Stimulated activated CD8-positive, alpha-beta memory T cell treated with anti-CD3 and anti-CD28 coated beads, Interleukin-2, amount 100 ng/mL, for 48 hours (primary cell): ENCODE data around the gene DAZAP1.
"Not testable (repeated sequence)": the region's sequence is repeated elsewhere in the genome, so short reads cannot be mapped to it uniquely, and the experiment has no call there.

Source experiments
- DNase-seq, 2 donors: peaks; one replicate each; pipeline ENCODE4 v3.0.0-alpha.2; 2020; ENCODE audit warnings: low read depth in 2 of 2

DAZAP1 gene

DNA sequence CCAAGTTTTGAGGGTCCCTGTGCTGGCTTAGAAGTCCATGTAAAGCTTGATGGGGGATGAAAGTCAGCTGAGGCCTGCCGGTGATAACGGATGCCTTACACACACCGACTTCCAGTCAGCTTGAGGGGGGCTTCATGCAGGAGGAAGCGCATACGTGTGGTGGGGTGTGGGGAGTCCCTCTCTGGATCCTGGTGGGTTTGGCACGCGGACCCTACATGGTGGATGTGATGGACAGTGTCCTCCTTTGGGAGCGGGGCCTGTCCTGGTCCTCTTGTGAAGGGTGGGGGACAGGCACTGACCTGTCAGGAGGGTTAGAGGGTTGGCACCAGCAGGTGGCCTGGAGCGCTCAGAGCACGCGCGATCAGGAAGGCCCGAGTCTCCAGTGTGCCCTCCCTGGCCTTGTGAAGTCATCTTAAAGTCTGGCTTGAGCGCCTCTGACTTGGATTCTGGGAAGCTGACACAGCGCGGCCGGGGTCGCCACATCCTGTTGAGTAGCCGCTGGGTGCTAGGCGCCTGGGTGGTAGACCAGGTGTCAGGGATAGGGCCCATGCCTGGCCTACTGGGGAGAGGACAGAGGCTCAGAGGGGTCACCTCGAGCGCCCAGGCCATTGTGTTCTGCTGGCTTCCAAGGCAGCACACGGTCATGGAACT, 2.9 kb downstream of the DAZAP1 start:
- DNase-seq = no peak

DNA sequence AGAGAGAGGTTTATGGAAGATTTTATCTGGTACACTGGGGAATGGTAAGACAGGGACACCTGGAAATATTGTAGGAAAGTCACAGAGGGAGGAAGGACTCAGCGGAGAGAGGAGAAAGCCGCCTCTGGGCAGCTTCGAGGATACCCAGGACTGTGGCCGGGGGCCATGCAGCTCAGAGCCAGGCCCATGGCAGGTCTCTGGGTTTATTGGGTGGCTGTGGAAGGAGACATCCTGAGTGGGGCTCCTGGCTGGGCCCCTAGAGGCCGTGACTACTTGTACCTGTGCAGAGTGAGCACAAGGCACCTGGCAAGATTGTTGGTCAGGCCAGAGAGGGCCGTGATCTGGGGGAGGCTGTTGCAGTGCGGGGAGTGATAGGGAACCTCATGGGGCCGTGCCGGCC, 3.4 kb downstream of the DAZAP1 start:
- no peak for DNase-seq

DNA sequence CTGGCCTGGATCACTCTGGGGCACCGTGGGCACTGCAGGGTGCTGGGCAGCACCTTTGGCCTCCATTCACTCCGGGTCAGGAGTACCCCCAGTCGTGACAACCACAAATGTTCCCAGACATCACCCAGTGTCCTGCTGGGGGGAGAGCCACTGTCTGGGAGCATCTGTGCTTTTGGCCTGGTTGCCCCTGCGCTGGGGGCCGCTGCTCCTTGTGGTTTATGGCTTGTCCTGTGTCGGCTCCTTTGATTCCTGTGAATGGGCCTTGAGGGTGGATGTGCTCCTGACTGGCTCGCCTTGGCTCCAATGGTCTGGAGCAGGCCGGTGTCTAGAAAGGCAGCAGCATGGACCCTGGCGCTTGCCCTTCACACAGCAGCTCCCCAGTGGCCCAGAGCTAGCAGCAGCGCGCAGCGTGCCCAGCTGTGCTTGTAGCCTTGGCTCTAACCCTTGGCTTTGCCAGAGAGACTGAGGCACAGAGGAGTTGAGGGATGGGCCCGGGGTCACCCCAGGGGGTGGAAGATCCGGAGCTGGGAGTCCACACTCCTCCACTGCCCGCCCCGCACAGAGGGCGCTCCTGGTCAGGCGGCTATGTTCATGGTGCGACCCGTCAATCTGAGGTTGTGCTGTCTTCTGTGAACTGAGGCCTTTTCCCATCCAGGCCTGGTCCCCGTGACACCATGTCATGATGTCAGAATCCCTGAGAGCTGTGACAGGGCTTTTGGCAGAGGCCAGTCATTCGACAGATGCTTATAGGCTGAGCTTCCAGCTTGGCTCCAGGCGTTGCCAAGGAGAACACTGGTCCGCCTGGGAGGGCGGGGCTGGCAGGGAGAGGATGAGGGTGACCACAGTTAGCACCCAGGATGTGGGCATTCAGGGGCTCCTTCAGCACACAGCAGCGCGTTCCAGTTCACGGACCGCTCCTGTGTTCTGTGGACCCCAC, 4.1 kb downstream of the DAZAP1 start:
- no peak for DNase-seq

DNA sequence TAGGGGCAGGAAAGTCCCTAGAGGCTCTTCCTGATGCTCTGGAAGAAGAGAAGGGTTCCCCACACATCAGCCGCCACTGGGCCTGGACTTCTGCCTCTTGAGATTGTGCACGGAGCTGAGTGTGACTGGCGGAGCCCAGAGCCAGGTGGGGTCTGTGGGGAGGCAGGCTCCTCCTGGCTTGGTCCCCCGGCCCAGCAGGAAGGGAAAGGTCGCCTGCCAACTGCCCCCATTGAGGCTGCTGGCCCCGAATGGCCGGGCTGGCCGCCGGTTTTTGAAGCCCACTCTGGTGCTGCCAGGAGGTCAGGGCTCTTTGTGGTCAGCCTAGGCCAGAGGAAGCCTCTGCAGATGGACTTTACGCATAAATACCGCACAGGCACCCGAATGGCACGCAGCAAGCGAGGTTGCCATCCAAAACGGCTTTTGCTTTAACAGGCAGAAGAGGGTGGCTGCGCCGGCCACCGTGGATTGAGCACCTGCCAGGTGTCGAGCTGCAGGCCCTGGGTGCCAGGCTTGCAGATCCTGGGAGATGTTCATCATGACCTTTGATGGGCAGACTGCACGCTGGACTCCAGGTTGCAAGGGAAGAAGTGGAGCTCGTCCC, 5.0 kb downstream of the DAZAP1 start:
- no peak for DNase-seq

- no peak for DNase-seq
Measured at GRCh38 chr19:1412995-1413800, 5.8 kb downstream of the DAZAP1 start.

DNA sequence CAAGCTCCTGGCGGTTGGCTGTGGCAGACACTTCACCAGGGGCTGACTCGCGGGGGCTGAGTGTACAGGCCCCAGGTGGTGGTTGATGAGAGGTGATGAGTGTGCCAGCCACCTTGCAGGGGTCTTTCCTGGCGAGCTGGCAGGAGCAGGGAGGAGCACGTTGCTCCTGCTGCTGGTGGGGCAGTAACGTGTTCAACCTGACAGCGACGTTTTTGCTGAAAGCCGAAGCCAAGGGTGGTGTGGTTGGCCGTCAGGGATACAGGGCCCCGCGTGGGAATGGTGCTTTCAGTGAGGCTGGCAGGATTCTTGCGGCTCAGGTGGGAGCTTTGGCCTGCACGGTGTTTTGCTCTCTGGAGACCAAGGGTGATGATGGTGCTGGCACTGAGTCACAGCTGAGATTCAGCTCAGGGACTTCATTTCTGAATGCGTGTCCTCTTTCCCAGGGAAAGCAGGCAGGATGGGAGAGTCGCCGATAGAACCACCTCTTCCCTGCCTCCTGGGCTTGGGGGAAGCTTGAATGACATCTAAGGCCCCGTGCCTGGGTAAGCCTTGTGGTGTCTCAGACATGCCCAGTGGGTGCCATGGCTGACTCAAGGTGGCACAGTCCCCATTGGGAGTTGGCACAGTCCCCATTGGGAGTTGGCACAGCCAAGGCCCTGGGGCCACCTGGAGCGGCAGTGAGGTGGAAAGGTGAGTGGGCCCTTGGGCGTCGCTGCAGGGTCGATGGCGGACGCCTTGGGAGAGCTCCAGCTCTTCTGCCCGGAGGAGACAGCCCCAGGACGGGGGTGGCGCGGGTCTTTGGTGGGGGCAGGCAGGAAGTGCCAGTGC, 8.8 kb downstream of the DAZAP1 start:
- no peak for DNase-seq

DNA sequence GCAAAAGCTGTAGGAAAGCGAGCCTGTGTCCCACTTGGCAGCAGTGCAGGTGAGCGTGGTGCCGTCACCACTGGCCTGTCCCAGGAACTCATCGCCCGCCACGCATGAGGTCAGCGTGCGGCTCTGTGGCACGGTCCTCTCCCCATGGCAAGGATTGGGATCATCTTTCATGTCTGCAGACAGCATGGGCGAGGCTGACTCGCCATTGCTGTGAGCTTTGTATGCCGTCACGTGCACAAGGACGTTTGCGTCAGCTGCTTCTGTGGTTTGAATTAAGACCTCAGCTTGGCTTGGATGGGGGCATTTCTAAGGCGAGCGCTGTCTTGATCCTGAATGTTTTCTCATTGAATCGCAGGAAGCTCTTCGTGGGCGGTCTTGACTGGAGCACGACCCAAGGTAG, 9.8 kb downstream of the DAZAP1 start:
- no peak for DNase-seq

- DNase-seq = no peak
Measured at GRCh38 chr19:1417681-1418495, 10.5 kb downstream of the DAZAP1 start.

DNA sequence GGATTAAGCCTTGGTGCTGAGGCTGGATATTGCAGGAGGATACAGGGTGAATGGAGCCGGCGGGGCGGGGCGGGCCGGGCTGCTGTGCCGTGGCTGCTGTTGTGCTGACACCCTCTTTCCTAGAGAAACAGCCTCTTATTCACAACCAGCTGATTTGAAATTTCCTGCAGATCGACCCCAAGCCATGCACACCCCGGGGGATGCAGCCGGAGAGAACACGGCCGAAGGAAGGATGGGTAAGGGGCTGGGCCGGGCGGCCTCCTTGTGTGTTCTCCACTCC, 11.1 kb downstream of the DAZAP1 start:
- DNase-seq = no peak

GRCh38 chr19:1418951-1419738, 11.8 kb downstream of the DAZAP1 start:
- DNase-seq = no peak

DNA sequence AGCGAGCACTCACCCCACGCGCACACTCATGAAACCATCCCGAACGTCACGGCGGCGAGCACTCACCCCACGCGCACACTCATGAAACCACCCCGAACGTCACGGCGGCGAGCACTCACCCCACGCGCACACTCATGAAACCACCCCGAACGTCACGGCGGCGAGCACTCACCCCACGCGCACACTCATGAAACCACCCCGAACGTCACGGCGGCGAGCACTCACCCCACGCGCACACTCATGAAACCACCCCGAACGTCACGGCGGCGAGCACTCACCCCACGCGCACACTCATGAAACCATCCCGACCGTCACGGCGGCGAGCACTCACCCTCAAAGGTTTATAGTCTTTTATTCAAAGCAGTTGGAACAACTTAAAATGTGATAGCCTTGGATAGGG, 12.7 kb downstream of the DAZAP1 start:
- not testable (repeated sequence) for DNase-seq

DNA sequence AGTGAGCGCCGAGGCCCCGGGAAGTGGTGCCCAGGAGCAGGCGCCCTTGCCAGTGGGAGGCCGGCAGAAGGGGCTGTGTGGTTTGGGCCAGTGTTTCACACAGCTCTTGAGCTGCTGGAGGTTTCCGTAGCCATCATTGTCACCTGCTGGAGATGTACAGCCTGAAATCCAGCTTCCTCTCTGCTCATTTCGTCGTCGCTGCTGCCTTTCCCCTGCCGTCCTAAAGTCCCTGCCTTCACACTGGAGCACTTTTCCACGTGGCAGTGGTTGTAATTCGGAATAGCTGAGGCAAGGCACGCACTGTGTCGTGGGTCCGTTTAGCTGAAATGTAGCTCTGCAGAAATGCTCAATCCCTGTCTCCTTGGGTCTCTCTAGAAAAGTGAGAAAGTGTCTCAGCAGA, 13.2 kb downstream of the DAZAP1 start:
- no peak for DNase-seq

DNA sequence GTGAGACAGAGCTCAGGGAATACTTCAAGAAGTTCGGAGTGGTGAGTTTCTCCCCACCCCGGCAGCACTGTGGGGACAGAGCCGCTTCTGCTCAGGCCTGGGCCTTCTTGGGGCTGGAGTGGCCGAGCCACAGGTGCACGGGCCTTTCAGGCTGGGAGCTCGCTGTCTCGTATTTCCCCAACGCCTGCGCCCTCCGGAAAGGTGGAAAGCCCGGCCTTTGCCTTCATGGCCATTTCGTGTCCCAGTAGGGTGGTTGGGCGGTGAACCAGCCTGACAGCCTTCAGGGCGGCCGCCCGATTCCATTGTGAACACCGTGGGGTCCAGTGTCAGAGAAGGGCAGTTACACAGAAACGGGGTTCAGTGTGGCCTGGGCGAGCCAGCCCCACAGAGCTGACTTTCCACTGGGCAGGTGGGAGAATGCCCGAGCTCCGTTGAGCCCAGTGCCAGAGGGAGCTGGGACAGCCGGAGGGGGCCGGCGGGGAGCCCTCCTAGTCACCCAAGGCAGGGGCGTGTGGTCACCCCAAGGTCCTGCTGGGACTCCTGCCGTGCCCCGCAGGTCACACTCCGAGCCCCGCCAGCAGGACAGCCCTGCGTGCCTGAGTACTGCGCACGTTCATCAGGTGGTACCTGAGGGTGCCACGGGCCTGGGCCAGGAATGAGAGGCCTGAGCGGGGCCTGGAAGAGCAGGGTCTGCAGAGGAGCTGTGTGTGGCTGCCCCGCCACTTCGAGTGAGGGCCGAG, 14.0 kb downstream of the DAZAP1 start:
- no peak for DNase-seq

- no peak for DNase-seq
Measured at GRCh38 chr19:1421958-1422305, 14.5 kb downstream of the DAZAP1 start.

DNA sequence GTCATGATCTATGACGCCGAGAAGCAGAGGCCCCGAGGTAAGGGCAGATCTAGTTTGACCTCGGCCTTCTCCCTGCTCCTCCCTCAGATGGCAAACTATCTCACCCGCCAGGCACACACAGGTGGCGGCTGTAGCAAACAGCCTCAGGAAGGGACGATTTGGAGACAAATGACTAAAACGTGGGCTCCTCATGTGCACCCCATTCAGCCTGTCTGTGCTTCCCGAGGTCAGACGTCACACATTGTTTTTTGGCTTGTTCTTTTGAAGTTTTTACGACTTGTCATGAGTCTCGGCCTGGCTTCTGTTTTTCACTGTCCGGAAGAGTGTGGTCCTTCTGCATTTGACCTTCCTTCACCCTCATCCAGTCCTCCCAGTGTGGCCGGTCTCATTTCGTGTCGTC, 15.0 kb downstream of the DAZAP1 start:
- DNase-seq = no peak

- no peak for DNase-seq
Measured at GRCh38 chr19:1422943-1423342, 15.6 kb downstream of the DAZAP1 start.

- no peak for DNase-seq
Measured at GRCh38 chr19:1423436-1424191, 16.2 kb downstream of the DAZAP1 start.
